ENCODE data around the gene TSC22D3.

Gene TSC22D3

DNA sequence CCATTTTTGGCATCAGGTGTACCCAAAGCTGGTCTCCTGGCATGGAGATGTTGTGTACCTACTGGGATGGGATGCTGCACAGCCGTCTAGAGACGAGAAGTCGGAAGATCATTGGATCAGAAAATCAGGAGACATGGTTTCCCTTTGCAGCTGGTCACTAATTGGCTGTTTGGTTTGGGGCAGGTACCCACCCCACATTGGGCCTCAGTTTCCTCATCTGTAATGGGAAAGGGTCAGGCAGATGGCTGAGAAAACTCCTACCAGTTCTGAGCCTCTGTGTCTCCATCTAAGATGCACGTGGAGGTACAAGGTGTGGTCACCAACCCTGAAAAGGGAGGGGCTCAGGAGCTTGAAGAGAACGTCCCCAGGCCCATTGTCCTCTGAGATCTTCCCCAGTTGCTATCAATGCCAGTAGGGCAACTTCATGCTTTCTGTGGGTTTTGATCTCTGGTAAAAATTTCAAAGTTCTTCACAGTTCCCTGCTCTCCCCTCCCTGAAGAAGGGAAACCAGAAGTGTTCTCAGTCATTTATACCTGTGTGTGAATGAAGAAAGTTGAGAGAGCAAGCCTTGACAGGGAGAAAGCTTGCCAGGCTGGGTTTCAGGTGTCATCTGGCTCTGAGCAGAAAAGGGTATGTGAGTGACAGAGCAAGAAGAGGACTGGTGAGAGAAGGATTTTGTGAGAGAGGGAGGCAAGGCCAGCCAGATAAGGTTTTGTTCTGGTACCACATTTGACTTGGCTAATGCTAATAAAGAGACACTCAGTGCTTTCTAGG is 15.1 kb downstream of the TSC22D3 start:
- TF ChIP-seq, protein P1, sequence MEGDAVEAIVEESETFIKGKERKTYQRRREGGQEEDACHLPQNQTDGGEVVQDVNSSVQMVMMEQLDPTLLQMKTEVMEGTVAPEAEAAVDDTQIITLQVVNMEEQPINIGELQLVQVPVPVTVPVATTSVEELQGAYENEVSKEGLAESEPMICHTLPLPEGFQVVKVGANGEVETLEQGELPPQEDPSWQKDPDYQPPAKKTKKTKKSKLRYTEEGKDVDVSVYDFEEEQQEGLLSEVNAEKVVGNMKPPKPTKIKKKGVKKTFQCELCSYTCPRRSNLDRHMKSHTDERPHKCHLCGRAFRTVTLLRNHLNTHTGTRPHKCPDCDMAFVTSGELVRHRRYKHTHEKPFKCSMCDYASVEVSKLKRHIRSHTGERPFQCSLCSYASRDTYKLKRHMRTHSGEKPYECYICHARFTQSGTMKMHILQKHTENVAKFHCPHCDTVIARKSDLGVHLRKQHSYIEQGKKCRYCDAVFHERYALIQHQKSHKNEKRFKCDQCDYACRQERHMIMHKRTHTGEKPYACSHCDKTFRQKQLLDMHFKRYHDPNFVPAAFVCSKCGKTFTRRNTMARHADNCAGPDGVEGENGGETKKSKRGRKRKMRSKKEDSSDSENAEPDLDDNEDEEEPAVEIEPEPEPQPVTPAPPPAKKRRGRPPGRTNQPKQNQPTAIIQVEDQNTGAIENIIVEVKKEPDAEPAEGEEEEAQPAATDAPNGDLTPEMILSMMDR (conservative IDR thresholded peaks at IDR 0.05; ENCODE audit: low read depth, low read length): no peak
- DNase-seq (ENCODE audit: low read depth): no peak
- H3K4me3 ChIP-seq (ENCODE audit: low read length): no peak overlapping the region

DNA sequence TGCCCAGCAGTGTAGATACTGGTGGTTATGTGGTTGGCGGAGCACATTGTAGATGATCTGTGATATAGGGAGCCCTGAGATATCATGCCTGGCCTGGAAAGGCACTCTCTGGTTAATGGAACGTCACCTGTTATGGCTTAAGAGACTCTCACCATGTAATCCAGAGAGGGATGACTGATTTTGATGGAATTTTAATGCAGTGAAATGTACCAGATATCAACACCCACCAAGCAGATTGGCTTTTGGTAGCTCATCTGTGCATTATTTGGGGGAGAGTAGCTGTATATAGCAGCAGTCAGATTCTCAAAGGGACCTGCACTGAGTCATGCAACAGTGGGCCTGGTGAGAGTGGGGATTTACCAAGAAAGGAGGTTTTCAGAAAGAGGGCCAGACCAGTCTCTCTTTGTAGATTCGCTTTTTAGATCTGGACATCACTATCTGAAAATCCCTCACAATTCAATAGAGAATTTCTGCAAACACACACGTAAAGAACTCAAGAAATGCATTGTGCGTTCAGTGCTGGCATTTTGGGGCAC is 17.3 kb downstream of the TSC22D3 start:
- no peak for DNase-seq (ENCODE audit: low read depth)
- TF ChIP-seq, protein P1 (conservative IDR thresholded peaks at IDR 0.05; ENCODE audit: low read depth, low read length): no peak
- H3K4me3 ChIP-seq (ENCODE audit: low read length): no peak overlapping the region

DNA sequence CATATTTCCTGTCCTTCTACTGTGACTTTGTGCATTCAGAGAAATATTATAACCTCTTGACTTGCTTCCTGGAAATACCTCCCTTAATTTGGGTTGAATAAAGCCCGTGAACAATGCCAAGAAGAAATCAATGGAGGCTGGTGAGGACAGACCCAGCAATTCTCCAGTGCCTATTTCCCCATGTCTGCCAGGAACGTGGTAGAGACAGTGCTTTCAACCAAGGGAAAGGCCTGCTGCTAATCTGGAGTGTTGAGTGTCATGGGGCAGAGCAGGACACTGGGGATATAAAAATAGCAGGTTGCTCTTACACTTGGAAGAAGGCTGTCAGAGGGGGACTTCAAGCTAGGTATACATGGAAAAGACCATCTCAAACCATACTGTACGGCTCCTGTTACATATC is 19.9 kb downstream of the TSC22D3 start:
- no peak for DNase-seq (ENCODE audit: low read depth)
- no peak overlapping the region for H3K4me3 ChIP-seq (ENCODE audit: low read length)
- TF ChIP-seq, protein P1 (conservative IDR thresholded peaks at IDR 0.05; ENCODE audit: low read depth, low read length): no peak

DNA sequence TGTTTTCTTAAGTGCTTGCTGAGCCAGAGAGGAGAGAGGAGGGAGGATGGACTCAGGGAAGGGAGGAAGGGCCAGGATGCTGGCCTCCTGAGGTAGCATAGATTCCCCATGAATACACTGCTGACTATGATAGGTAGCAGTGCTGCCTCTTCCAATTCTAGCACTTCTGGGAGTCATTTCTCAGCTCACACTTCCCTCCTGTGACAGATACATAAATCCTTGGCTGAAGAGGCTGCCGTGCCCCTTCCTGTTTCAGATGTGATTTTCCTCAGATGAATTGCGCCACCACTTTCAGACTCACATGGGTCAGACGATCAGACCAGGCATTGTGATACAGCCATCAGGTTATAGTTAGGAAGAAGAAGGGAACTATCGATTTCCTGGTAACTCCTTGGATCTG is 22.4 kb downstream of the TSC22D3 start:
- TF ChIP-seq, protein P1 (conservative IDR thresholded peaks at IDR 0.05; ENCODE audit: low read depth, low read length): no peak
- DNase-seq (ENCODE audit: low read depth): no peak
- H3K4me3 ChIP-seq (ENCODE audit: low read length): no peak overlapping the region

DNA sequence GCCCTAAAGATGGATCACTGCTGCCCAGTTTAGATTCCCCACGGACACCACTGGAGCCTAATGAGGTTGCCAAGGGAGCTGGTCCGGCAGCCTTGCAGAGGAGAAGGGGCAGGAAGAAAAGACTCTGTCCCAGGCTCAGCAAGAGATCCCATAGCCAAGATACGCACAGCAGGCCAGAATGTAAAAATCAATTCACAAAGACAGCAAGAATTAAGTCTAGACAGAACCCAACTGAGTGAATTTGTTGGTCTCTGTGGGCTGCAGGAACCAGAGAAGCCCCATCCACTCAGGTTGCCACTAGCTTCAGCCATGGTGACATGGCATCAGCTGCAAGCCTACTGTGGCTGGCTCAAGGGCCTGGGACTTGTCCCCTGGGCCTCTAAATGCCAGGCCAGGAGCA is 22.9 kb downstream of the TSC22D3 start:
- DNase-seq (ENCODE audit: low read depth): no peak
- H3K4me3 ChIP-seq (ENCODE audit: low read length): no peak overlapping the region
- TF ChIP-seq, protein P1 (conservative IDR thresholded peaks at IDR 0.05; ENCODE audit: low read depth, low read length): no peak

DNA sequence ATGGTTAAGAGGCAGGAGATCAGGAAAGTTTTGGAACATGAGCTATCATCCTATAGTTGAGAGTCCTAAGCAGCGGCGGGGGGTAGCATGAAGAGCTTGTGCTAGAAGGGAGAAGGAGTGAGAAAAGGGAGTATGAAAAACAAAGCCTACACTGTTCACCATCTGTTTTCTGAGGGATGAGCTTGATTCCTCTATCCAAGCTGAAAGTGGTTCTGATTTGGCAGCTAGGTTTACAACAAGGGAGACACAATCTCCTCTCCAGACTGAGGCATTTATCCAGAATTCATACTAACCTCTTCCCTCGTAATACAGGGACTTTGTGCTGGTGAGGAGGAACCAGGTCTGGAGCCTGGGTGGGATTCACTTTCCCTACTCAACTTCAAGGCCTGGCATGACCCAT is 23.5 kb downstream of the TSC22D3 start:
- no peak overlapping the region for H3K4me3 ChIP-seq (ENCODE audit: low read length)
- TF ChIP-seq, protein P1 (conservative IDR thresholded peaks at IDR 0.05; ENCODE audit: low read depth, low read length): no peak
- no peak for DNase-seq (ENCODE audit: low read depth)

DNA sequence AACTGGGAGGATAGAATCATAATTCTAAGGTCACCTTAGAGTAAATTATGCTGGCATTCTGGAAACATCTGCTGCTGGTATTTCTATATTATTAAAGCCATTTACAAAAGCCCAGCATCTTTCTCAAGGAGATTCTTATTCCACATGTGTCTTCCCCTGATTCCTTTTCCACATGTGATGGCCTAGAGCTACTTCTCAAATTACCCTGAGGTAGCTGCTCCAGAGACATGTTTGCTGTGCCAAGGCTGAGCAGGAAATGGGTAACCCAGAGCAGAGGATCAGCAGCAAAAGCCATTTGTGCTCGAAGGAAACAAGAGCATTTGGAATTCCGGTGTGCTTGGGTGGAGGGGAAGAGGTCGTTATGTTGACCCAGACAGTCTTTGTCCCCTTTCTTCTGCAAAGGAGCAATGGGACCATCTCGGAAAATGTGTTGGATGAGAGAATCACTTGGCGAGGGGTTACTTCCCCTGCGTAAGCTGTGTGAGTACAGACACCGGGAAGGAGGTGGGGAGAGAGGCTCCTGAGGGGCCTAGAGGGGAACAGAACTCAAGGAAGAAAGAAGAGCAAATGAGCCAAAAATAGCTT is 24.6 kb downstream of the TSC22D3 start:
- no peak for DNase-seq (ENCODE audit: low read depth)
- TF ChIP-seq, protein P1 (conservative IDR thresholded peaks at IDR 0.05; ENCODE audit: low read depth, low read length): no peak
- H3K4me3 ChIP-seq (ENCODE audit: low read length): no peak overlapping the region

Data from retinal pigment epithelial cell (primary cell).